Measurements from ENCODE around the gene AFM. TPM values are rescaled to one million over a fixed set of nuclear protein-coding genes. Genes with fewer than 3 reads are reported as not detected.

The AFM gene
- total RNA-seq, 1 donor from 2014 or later: 0.64 TPM

DNA sequence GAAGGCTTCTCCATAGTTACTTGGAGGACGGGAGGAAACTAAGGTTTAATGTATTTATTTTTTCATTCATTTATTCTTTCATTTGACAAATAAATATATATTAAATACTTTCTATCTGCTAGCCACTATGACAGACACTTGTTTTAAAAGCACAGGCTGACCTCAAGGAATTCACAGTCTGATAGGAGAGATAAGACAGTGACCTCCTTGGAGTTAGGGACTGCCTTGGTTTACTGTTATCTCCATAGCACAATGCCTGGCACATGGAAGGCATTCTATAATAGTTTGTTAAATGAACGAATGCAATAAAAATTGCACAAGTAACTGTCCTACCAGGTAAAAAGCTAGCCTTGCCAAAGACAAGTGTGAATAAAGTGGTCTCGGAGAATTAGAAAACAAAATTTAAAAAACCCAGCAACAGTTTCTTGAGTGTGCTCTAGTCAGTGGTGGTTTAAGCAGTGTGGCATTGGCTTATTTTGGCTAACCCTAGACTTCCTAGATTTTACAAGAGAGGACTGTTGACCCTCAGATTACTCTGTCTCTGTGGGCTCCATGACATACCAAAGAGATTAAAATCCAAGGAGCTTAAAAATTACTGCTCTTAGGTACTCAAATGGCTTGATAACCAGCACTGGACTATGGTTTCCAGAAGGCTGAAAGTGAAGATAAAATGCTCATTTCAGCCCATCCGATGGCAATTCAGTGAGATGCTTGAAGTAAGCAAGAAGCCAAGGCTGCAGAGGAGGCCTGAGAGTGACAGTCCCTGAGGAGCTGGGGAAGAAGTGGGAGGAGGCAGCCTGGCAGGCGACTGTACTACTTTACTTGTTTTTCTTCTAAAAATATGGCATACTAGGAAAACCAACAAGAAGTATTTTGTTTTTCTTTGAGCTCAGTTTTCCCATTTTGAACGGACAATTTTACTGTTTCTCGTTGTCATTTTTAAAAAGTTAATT lies 35.9 kb upstream of the AFM start:
- TF ChIP-seq CTCF (IDR thresholded peaks at IDR 0.05; ENCODE audit: unreplicated experiment): no peak
- no peaks in the 10 kb centered on the region for H3K9me3 Mint-ChIP-seq (ENCODE audit: unreplicated experiment)
- H3K36me3 Mint-ChIP-seq (ENCODE audit: low read depth, unreplicated experiment): no peaks in the 10 kb centered on the region
- no peak for DNase-seq (ENCODE audit: low spot score)
- peaks cover 9% of the 10 kb centered on the region for H3K4me1 Mint-ChIP-seq (ENCODE audit: unreplicated experiment)
- H3K27ac Mint-ChIP-seq (ENCODE audit: unreplicated experiment): no peak overlapping the region
- H3K4me3 Mint-ChIP-seq (ENCODE audit: unreplicated experiment): no peak overlapping the region
- H3K27me3 Mint-ChIP-seq (ENCODE audit: unreplicated experiment): no peaks in the 10 kb centered on the region

DNA sequence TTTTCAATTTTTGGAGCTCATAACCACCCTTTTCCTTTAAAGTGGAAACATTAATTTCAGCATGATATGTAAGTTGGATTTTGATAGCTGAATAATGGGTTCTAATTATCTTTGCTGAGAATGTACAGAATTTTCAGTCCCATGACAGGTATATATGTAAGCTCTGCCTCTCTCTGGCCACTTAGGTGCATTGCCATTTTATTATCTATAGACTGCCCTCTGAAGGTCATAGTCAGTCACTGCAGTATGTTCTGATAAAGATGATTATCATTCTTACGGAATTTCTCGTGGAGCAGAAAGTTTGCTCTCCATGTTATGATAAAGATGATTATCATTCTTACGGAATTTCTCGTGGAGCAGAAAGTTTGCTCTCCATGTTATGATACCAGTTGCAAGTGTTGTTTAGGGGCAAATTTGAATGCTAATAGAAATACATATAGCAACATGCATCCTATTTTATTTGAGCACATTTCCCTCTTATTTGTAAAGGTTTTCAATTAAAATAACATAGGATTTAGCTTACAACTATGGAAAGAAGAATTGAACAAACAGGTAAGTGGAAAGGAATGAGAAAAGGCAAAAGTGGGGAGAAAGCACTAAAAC lies 35.1 kb upstream of the AFM start:
- no peak overlapping the region for H3K27ac Mint-ChIP-seq (ENCODE audit: unreplicated experiment)
- TF ChIP-seq CTCF (IDR thresholded peaks at IDR 0.05; ENCODE audit: unreplicated experiment): peak; percentile 81
- DNase-seq (ENCODE audit: low spot score): peak; percentile 15
- H3K36me3 Mint-ChIP-seq (ENCODE audit: low read depth, unreplicated experiment): no peaks in the 10 kb centered on the region
- no peaks in the 10 kb centered on the region for H3K9me3 Mint-ChIP-seq (ENCODE audit: unreplicated experiment)
- no peaks in the 10 kb centered on the region for H3K27me3 Mint-ChIP-seq (ENCODE audit: unreplicated experiment)
- H3K4me1 Mint-ChIP-seq (ENCODE audit: unreplicated experiment): peaks cover 10% of the 10 kb centered on the region
- no peak overlapping the region for H3K4me3 Mint-ChIP-seq (ENCODE audit: unreplicated experiment)

GRCh38 chr4:73447671-73448070 lies 33.9 kb upstream of the AFM start:
- Mint-ChIP-seq H3K4me1 (ENCODE audit: unreplicated experiment) (peaks cover 8% of the 10 kb centered on the region), H3K9me3 (ENCODE audit: unreplicated experiment) (no peaks in the 10 kb centered on the region), H3K36me3 (ENCODE audit: low read depth, unreplicated experiment) (no peaks in the 10 kb centered on the region), H3K27ac (ENCODE audit: unreplicated experiment) (no peak overlapping the region), H3K27me3 (ENCODE audit: unreplicated experiment) (no peaks in the 10 kb centered on the region), H3K4me3 (ENCODE audit: unreplicated experiment) (no peak overlapping the region)
- no peak for TF ChIP-seq CTCF (IDR thresholded peaks at IDR 0.05; ENCODE audit: unreplicated experiment)
- no peak for DNase-seq (ENCODE audit: low spot score)

DNA sequence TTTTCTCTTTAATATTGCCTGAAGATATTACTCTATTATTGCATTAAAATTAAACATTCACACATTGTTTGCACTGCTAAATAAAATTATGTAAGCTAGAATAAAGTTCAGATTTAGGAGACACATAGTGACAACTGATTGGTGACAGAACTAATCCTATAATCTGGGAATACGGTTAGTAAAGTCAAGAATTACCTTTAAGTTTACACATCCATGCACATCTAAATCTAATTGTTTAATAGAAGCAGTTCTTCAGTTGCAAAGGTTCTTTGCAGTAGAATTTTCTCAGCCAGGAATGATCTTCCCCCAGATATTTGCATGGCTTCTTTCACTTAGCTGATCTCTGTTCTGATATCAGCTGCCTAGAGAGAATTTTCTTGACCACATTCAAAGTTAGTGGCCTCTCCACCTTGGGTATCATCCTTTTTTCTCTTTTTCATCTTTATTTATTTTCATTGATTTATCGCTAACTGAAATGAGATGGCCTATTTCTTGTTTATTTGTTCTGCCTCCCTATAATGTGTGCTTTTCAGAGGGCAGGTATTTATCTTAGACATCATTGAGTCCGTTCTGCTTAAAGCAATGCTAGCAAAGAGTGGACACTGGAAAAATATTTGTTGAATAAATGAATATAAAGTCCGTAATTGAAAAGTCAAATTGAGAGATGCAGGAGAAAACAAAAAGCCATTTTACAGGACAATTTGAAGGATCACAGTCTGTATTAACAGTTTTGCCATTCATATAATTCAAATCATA lies 32.9 kb upstream of the AFM start:
- Mint-ChIP-seq H3K27me3 (ENCODE audit: unreplicated experiment) (no peaks in the 10 kb centered on the region), H3K9me3 (ENCODE audit: unreplicated experiment) (no peaks in the 10 kb centered on the region), H3K4me3 (ENCODE audit: unreplicated experiment) (no peak overlapping the region), H3K4me1 (ENCODE audit: unreplicated experiment) (peaks cover 16% of the 10 kb centered on the region), H3K27ac (ENCODE audit: unreplicated experiment) (no peak overlapping the region), H3K36me3 (ENCODE audit: low read depth, unreplicated experiment) (no peaks in the 10 kb centered on the region)
- TF ChIP-seq CTCF (IDR thresholded peaks at IDR 0.05; ENCODE audit: unreplicated experiment): no peak
- DNase-seq (ENCODE audit: low spot score): no peak
